ENCODE data around the gene FAM98C. TPM values are rescaled to one million over a fixed set of nuclear protein-coding genes. Genes with fewer than 3 reads are reported as not detected.

The FAM98C gene
- total RNA-seq, 6 donors from 2014 or later = 16.0 to 75.4 (median 24.2) TPM

- no peak overlapping the region for H3K27ac ChIP-seq
- no peak for TF ChIP-seq POLR2AphosphoS5 (IDR thresholded peaks at IDR 0.05)
- TF ChIP-seq EP300 (IDR thresholded peaks at IDR 0.05) = no peak
- TF ChIP-seq CTCF (IDR thresholded peaks at IDR 0.05) = no peak
- no peak for DNase-seq
- H3K9me3 ChIP-seq = no peaks in the 10 kb centered on the region
- H3K4me1 ChIP-seq = no peaks in the 10 kb centered on the region
- WGBS, 2 donors = 94 to 96% methylated on average over 7 of the region's 7 CpGs
- no peaks in the 10 kb centered on the region for H3K27me3 ChIP-seq
- no peak overlapping the region for H3K4me3 ChIP-seq
- no peak for ATAC-seq (ENCODE audit: low FRiP score in 2 of 2)
- H3K36me3 ChIP-seq = no peaks in the 10 kb centered on the region
Measured at GRCh38 chr19:38445362-38445761, 42.5 kb downstream of the FAM98C start.

- no peaks in the 10 kb centered on the region for H3K27me3 ChIP-seq
- no peaks in the 10 kb centered on the region for H3K36me3 ChIP-seq
- WGBS, 2 donors = 90% methylated on average over 5 to 9 of the region's 9 CpGs
- no peak overlapping the region for H3K27ac ChIP-seq
- ATAC-seq (ENCODE audit: low FRiP score in 2 of 2) = no peak
- no peaks in the 10 kb centered on the region for H3K9me3 ChIP-seq
- peak in 1 of 2 donors; percentile 45 for DNase-seq
- no peaks in the 10 kb centered on the region for H3K4me1 ChIP-seq
- TF ChIP-seq EP300 (IDR thresholded peaks at IDR 0.05) = no peak
- TF ChIP-seq POLR2A (IDR thresholded peaks at IDR 0.05) = no peak
- no peak for TF ChIP-seq CTCF (IDR thresholded peaks at IDR 0.05)
- no peak for TF ChIP-seq POLR2AphosphoS5 (IDR thresholded peaks at IDR 0.05)
- H3K4me3 ChIP-seq = no peak overlapping the region
Measured at GRCh38 chr19:38448225-38448624, 45.3 kb downstream of the FAM98C start.

- TF ChIP-seq POLR2A (IDR thresholded peaks at IDR 0.05) (no peak), POLR2AphosphoS5 (IDR thresholded peaks at IDR 0.05) (no peak), EP300 (IDR thresholded peaks at IDR 0.05) (no peak), CTCF (IDR thresholded peaks at IDR 0.05) (no peak)
- no peak for DNase-seq
- 75 to 80% methylated on average over 5 of the region's 5 CpGs for WGBS, 2 donors
Measured at GRCh38 chr19:38449518-38449917, 46.6 kb downstream of the FAM98C start.

GRCh38 chr19:38451036-38451435, 48.1 kb downstream of the FAM98C start:
- Histone ChIP-seq H3K4me3 (no peak overlapping the region), H3K27ac (no peak overlapping the region), H3K4me1 (no peaks in the 10 kb centered on the region), H3K27me3 (no peaks in the 10 kb centered on the region), H3K36me3 (no peaks in the 10 kb centered on the region), H3K9me3 (no peaks in the 10 kb centered on the region)
- TF ChIP-seq CTCF (IDR thresholded peaks at IDR 0.05) = no peak
- no peak for TF ChIP-seq POLR2A (IDR thresholded peaks at IDR 0.05)
- no peak for TF ChIP-seq POLR2AphosphoS5 (IDR thresholded peaks at IDR 0.05)
- TF ChIP-seq EP300 (IDR thresholded peaks at IDR 0.05) = no peak
- whole genome bisulfite sequencing, 2 donors = 83 to 89% methylated on average over 8 of the region's 8 CpGs
- no peak for DNase-seq
- ATAC-seq (ENCODE audit: low FRiP score in 2 of 2) = no peak

More at GRCh38 chr19:38449518-38449917, 46.6 kb downstream of the FAM98C start:
- no peaks in the 10 kb centered on the region for H3K9me3 ChIP-seq
- no peak overlapping the region for H3K27ac ChIP-seq
- no peak for ATAC-seq (ENCODE audit: low FRiP score in 2 of 2)
- H3K36me3 ChIP-seq = no peaks in the 10 kb centered on the region
- no peaks in the 10 kb centered on the region for H3K27me3 ChIP-seq
- no peak overlapping the region for H3K4me3 ChIP-seq
- no peaks in the 10 kb centered on the region for H3K4me1 ChIP-seq

GRCh38 chr19:38451629-38452028, 48.7 kb downstream of the FAM98C start:
- WGBS, 2 donors = 86 to 88% methylated on average over 8 to 9 of the region's 9 CpGs

More at GRCh38 chr19:38451629-38452028, 48.7 kb downstream of the FAM98C start:
- ATAC-seq (ENCODE audit: low FRiP score in 2 of 2) (no peak), DNase-seq (no peak)
- Histone ChIP-seq H3K9me3 (no peaks in the 10 kb centered on the region), H3K27ac (no peak overlapping the region), H3K4me1 (no peaks in the 10 kb centered on the region), H3K4me3 (no peak overlapping the region), H3K36me3 (no peaks in the 10 kb centered on the region), H3K27me3 (no peaks in the 10 kb centered on the region)
- no peak for TF ChIP-seq EP300 (IDR thresholded peaks at IDR 0.05)
- no peak for TF ChIP-seq POLR2AphosphoS5 (IDR thresholded peaks at IDR 0.05)
- TF ChIP-seq POLR2A (IDR thresholded peaks at IDR 0.05) = no peak
- TF ChIP-seq CTCF (IDR thresholded peaks at IDR 0.05) = no peak

Data from upper lobe of left lung (tissue), 6 donors.